Breast epithelium (tissue), 4 donors: ENCODE data around the gene CXCR4. TPM values are rescaled to one million over a fixed set of nuclear protein-coding genes. Genes with fewer than 3 reads are reported as not detected.

ENCODE experiments used
- DNase-seq, 2 donors: peaks; one replicate each; pipeline ENCODE4 v3.0.0-alpha.2; 2019; ENCODE audit warnings: low spot score in 2 of 2
- H3K27ac ChIP-seq, 2 donors: fragments of 200-600 bp; sonication (generic) in 1 of 2; one replicate each; pipeline ENCODE4 v1.5.1; 2016 to 2019; ENCODE audit warnings: mild to moderate bottlenecking in 1 of 2
- H3K27me3 ChIP-seq, 2 donors: fragments of 200-600 bp; sonication (generic) in 1 of 2; one replicate each; pipeline versions ENCODE4 v1.5.1 to v1.6.0; 2017 to 2019; ENCODE audit warnings: control low read depth in 1 of 2, mild to moderate bottlenecking in 1 of 2
- H3K36me3 ChIP-seq: fragments of 200-600 bp; one replicate; pipeline ENCODE4 v1.5.1; 2019
- H3K4me1 ChIP-seq, 2 donors: fragments of 200-600 bp; sonication (generic); one replicate each; pipeline ENCODE4 v1.5.1; 2016 to 2019; ENCODE audit warnings: control low read depth in 1 of 2
- H3K4me3 ChIP-seq, 3 donors: fragments of 200-600 bp; sonication (generic); 1 replicate in 2 of 3; 2 replicates in 1 of 3; pipeline ENCODE4 v1.5.1; 2016 to 2019; ENCODE audit warnings: mild to moderate bottlenecking in 3 of 3, moderate library complexity in 2 of 3
- H3K9me3 ChIP-seq, 2 donors: fragments of 200-600 bp; sonication (generic) in 1 of 2; one replicate each; pipeline ENCODE4 v1.5.1; 2016 to 2019; ENCODE audit warnings: control low read depth in 1 of 2
- CTCF ChIP-seq, 3 donors: fragments of 450-650 bp; IDR thresholded peaks; one replicate each; pipeline ENCODE4 v1.5.1; 2016 to 2017; ENCODE audit warnings: antibody characterized with exemption in 3 of 3, mild to moderate bottlenecking in 3 of 3, moderate library complexity in 3 of 3
- POLR2A ChIP-seq: fragments of 450-650 bp; IDR thresholded peaks from one replicate; pipeline ENCODE4 v1.6.1; 2016; ENCODE audit warnings: antibody characterized with exemption, mild to moderate bottlenecking, moderate library complexity
- POLR2AphosphoS5 ChIP-seq, 3 donors: sonication (generic); formaldehyde crosslinking; IDR thresholded peaks; one replicate each; pipeline ENCODE4 v1.6.1; 2017; ENCODE audit warnings: antibody characterized with exemption in 3 of 3
- intact Hi-C: fragments of 100-400 bp; cut with DNase I; formaldehyde crosslinking; loops from one replicate; pipeline ENCODE4 v1.15.1; 2023; ENCODE audit warnings: low total_unique reads
- total RNA-seq, 3 donors: library from RNA; depleted of rRNA; stranded (reverse); fragments of >200 nt; gene quantifications; one replicate each; pipeline ENCODE4 v1.1.0, GENCODE V29; 2016

The CXCR4 gene
- total RNA-seq, 3 donors from 2014 or later, result 25.8 to 80.3 (median 32.4) TPM

GRCh38 chr2:136067897-136068580 lies 49.9 kb downstream of the CXCR4 start:
- TF ChIP-seq POLR2AphosphoS5 (IDR thresholded peaks at IDR 0.05) (no peak), CTCF (IDR thresholded peaks at IDR 0.05) (no peak), POLR2A (no peak)
- H3K4me3 ChIP-seq, result no peak overlapping the region
- H3K4me1 ChIP-seq, result no peaks in the 10 kb centered on the region
- peaks cover 0 to 10% of the 10 kb centered on the region in 2 donors for H3K9me3 ChIP-seq
- DNase-seq, result no peak
- intact Hi-C loops, result no loop called here
- H3K36me3 ChIP-seq, result no peaks in the 10 kb centered on the region
- H3K27ac ChIP-seq, result no peak overlapping the region
- H3K27me3 ChIP-seq, result no peaks in the 10 kb centered on the region

- TF ChIP-seq POLR2AphosphoS5 (IDR thresholded peaks at IDR 0.05), result no peak
- TF ChIP-seq CTCF (IDR thresholded peaks at IDR 0.05), result no peak
- no peak for TF ChIP-seq POLR2A
- Histone ChIP-seq H3K36me3 (no peaks in the 10 kb centered on the region), H3K9me3 (peaks cover 0 to 9% of the 10 kb centered on the region in 2 donors)
Observed at GRCh38 chr2:136067459-136067858, 50.5 kb downstream of the CXCR4 start.

GRCh38 chr2:136065907-136066306 lies 52.0 kb downstream of the CXCR4 start:
- TF ChIP-seq POLR2AphosphoS5 (IDR thresholded peaks at IDR 0.05) (no peak), POLR2A (no peak)
- no peak for DNase-seq
- H3K27me3 ChIP-seq, result no peaks in the 10 kb centered on the region
- intact Hi-C loops, result no loop called here
- H3K36me3 ChIP-seq, result no peaks in the 10 kb centered on the region
- H3K27ac ChIP-seq, result no peak overlapping the region
- no peak overlapping the region for H3K4me3 ChIP-seq
- no peaks in the 10 kb centered on the region for H3K4me1 ChIP-seq
- H3K9me3 ChIP-seq, result no peaks in the 10 kb centered on the region

More at GRCh38 chr2:136067459-136067858, 50.5 kb downstream of the CXCR4 start:
- H3K27me3 ChIP-seq, result no peaks in the 10 kb centered on the region
- no peak overlapping the region for H3K27ac ChIP-seq
- H3K4me3 ChIP-seq, result no peak overlapping the region
- intact Hi-C loops, result no loop called here
- DNase-seq, result peak in 1 of 2 donors; percentile 26
- no peaks in the 10 kb centered on the region for H3K4me1 ChIP-seq

GRCh38 chr2:136065384-136065783 lies 52.6 kb downstream of the CXCR4 start:
- no peaks in the 10 kb centered on the region for H3K27me3 ChIP-seq
- H3K36me3 ChIP-seq, result no peaks in the 10 kb centered on the region
- DNase-seq, result no peak
- H3K4me1 ChIP-seq, result no peaks in the 10 kb centered on the region
- H3K9me3 ChIP-seq, result no peaks in the 10 kb centered on the region
- intact Hi-C loops, result no loop called here
- H3K27ac ChIP-seq, result no peak overlapping the region
- H3K4me3 ChIP-seq, result no peak overlapping the region
- TF ChIP-seq POLR2A (no peak), CTCF (IDR thresholded peaks at IDR 0.05) (no peak), POLR2AphosphoS5 (IDR thresholded peaks at IDR 0.05) (no peak)

Other genes starting within 250 kb of the CXCR4 start
- 10 to 100 TPM; 10.9 to 11.8 (median 11.3) TPM for gene MCM6, start 241.7 kb downstream of the CXCR4 start, total RNA-seq
- gene DARS1, start 132.5 kb downstream of the CXCR4 start, total RNA-seq, result 100 to 1,000 TPM in 1 of 3 donors, 10 to 100 TPM in 2; 76.4 to 117 (median 86.7) TPM